T-cell (primary cell): ENCODE results near the gene GSTP1. TPM values are rescaled to one million over a fixed set of nuclear protein-coding genes. Genes with fewer than 3 reads are reported as not detected.
"Not testable (repeated sequence)": the region's sequence is repeated elsewhere in the genome, so short reads cannot be mapped to it uniquely, and the experiment has no call there.

Experiments used
- ATAC-seq, 4 experiments: fragments of 200-7000 bp in 3 of 4; fragments of 150-1000 bp in 1 of 4; cut with Tn5 transposase; replicated peaks in 1 of 4; 1 replicate in 3 of 4; 2 replicates in 1 of 4; pipeline ENCODE4 v1.10.0; 2021; ENCODE audit warnings: moderate library complexity in 3 of 4, mild to moderate bottlenecking in 2 of 4, moderate number of reproducible peaks in 1 of 4
- CTCF ChIA-PET, 2 donors: fragments of 300-600 bp; sonication (Branson Sonifier 250); formaldehyde crosslinking; loops; one replicate each; lab custom pipeline; 2022; ENCODE audit warnings: antibody characterized with exemption in 2 of 2; lab: Charles Lee
- POLR2A ChIA-PET, 2 donors: fragments of 300-600 bp; sonication (Branson Sonifier 250); formaldehyde crosslinking; loops; one replicate each; lab custom pipeline; 2022; ENCODE audit warnings: antibody characterized with exemption in 2 of 2; lab: Charles Lee
- DNase-seq, 35 experiments: peaks; one replicate each; pipeline versions ENCODE4 v3.0.0 to v3.0.0-alpha.2; 2013 to 2023
- H3K27ac ChIP-seq: one replicate; pipeline ENCODE4 v1.5.1; 2013; ENCODE audit warnings: low read length
- H3K27me3 ChIP-seq, 2 experiments: replicated peaks in 1 of 2; 1 replicate in 1 of 2; 2 replicates in 1 of 2; pipeline versions ENCODE4 v1.6.1 to v1.7.0; 2013; ENCODE audit warnings: low read length in 1 of 2, mixed read lengths in 1 of 2; ENCODE audit not compliant: control insufficient read depth in 2 of 2, insufficient read depth in 2 of 2; ENCODE audit errors: extremely low read depth in 1 of 2
- H3K36me3 ChIP-seq, 2 donors: 1 replicate in 1 of 2; 2 replicates in 1 of 2; pipeline versions ENCODE4 v1.6.1 to v1.7.0; 2013; ENCODE audit warnings: low read length in 1 of 2; ENCODE audit not compliant: control insufficient read depth in 2 of 2, insufficient read depth in 1 of 2; ENCODE audit errors: extremely low read depth in 1 of 2
- H3K4me1 ChIP-seq, 2 experiments: 1 replicate in 1 of 2; 2 replicates in 1 of 2; pipeline versions ENCODE4 v1.6.1 to v1.7.0; 2013; ENCODE audit warnings: low read length in 2 of 2, mixed read lengths in 1 of 2; ENCODE audit not compliant: insufficient read depth in 2 of 2, control insufficient read depth in 1 of 2; ENCODE audit errors: extremely low read depth in 1 of 2
- H3K4me3 ChIP-seq, 2 donors: 1 replicate in 1 of 2; 2 replicates in 1 of 2; pipeline versions ENCODE4 v1.5.1 to v1.7.0; 2013; ENCODE audit warnings: mild to moderate bottlenecking in 2 of 2, low read length in 1 of 2, moderate library complexity in 1 of 2; ENCODE audit not compliant: control insufficient read depth in 1 of 2; ENCODE audit errors: extremely low read depth in 1 of 2
- H3K9me3 ChIP-seq: 2 replicates; pipeline ENCODE4 v1.7.0; 2013
- H3K27ac Mint-ChIP-seq, 2 donors: one replicate each; pipeline ENCODE4 v1.8.0; 2020 to 2021; ENCODE audit warnings: mild to moderate bottlenecking in 2 of 2, mixed read lengths in 2 of 2
- H3K27me3 Mint-ChIP-seq, 2 donors: one replicate each; pipeline ENCODE4 v1.8.0; 2021 to 2022; ENCODE audit warnings: mixed read lengths in 2 of 2
- H3K36me3 Mint-ChIP-seq: one replicate; pipeline ENCODE4 v1.8.0; 2021; ENCODE audit warnings: mixed read lengths
- H3K4me1 Mint-ChIP-seq, 3 donors: one replicate each; pipeline ENCODE4 v1.8.0; 2020 to 2022; ENCODE audit warnings: mixed read lengths in 3 of 3, mild to moderate bottlenecking in 1 of 3
- H3K4me3 Mint-ChIP-seq, 3 donors: one replicate each; pipeline ENCODE4 v1.8.0; 2020 to 2022; ENCODE audit warnings: mild to moderate bottlenecking in 3 of 3, mixed read lengths in 3 of 3, moderate library complexity in 3 of 3
- H3K9me3 Mint-ChIP-seq, 3 donors: one replicate each; pipeline ENCODE4 v1.8.0; 2020 to 2022; ENCODE audit warnings: mixed read lengths in 3 of 3
- WGBS: methylation state at CpG from one replicate; pipeline ENCODE4 v1.1.5; 2013; ENCODE audit warnings: missing lambda C conversion rate; ENCODE audit not compliant: insufficient coverage; 5-methylcytosine and 5-hydroxymethylcytosine counted together
- total RNA-seq, 35 experiments: library from RNA in 6 of 35; stranded (reverse) in 6 of 35; fragments of 120-200 nt in 1 of 35; gene quantifications; one replicate each; pipeline versions ENCODE4 v1.2.1 to v1.2.4 and lab custom pipeline; 2013 to 2026

The GSTP1 gene
- total RNA-seq, 5 donors from 2014 or later (not counting 1 experiment from before 2014, with no cell fraction given) = 68.3 to 200 (median 151) TPM

- Mint-ChIP-seq H3K36me3 (peaks cover 19% of the 10 kb centered on the region), H3K4me1 (peaks cover 14 to 27% (median 17%) of the 10 kb centered on the region in 3 donors)
- H3K27ac Mint-ChIP-seq, ATAC-seq, DNase-seq, H3K27me3 ChIP-seq, H3K4me3 ChIP-seq, POLR2A ChIA-PET, H3K36me3 ChIP-seq, H3K27me3 Mint-ChIP-seq, H3K4me3 Mint-ChIP-seq, H3K9me3 ChIP-seq, H3K27ac ChIP-seq, H3K9me3 Mint-ChIP-seq: not testable (repeated sequence)
- CTCF ChIA-PET = interaction anchor here in 1 of 2 donors (0.6 to 0.7 kb wide), 2 partner anchors 27 to 1300 kb away, joined by 3 read pairs; partner anchors contain the start of gene YIF1A
- H3K4me1 ChIP-seq = peaks cover 0 to 11% of the 10 kb centered on the region in 2 experiments
- 92% methylated on average over 4 of the region's 11 CpGs for WGBS
Measured at GRCh38 chr11:67588899-67589415, 5.3 kb downstream of the GSTP1 start.

- ChIA-PET POLR2A (interaction anchor here in 1 of 2 donors (0.7 kb wide), 1 partner anchor 1230 kb away, joined by 4 read pairs; no protein-coding TSS in a partner anchor), CTCF (no interaction called here)
- Histone ChIP-seq H3K27ac (no peak overlapping the region), H3K4me3 (no peak overlapping the region), H3K9me3 (no peaks in the 10 kb centered on the region), H3K4me1 (no peaks in the 10 kb centered on the region), H3K27me3 (no peaks in the 10 kb centered on the region), H3K36me3 (no peaks in the 10 kb centered on the region)
- peaks cover 0 to 3% of the 10 kb centered on the region in 2 donors for H3K27me3 Mint-ChIP-seq
- H3K4me1 Mint-ChIP-seq = peaks cover 0 to 1% (median 0%) of the 10 kb centered on the region in 3 donors
- DNase-seq = no peak
- ATAC-seq = no peak
- H3K36me3 Mint-ChIP-seq = no peaks in the 10 kb centered on the region
- 91% methylated on average over 12 of the region's 12 CpGs for WGBS
- peaks cover 0 to 3% (median 0%) of the 10 kb centered on the region in 3 donors for H3K9me3 Mint-ChIP-seq
- H3K27ac Mint-ChIP-seq = no peak overlapping the region
- H3K4me3 Mint-ChIP-seq = no peak overlapping the region
Measured at GRCh38 chr11:67592880-67593564, 9.4 kb downstream of the GSTP1 start.

- Histone ChIP-seq H3K9me3 (no peaks in the 10 kb centered on the region), H3K36me3 (no peaks in the 10 kb centered on the region), H3K27me3 (no peaks in the 10 kb centered on the region), H3K4me3 (no peak overlapping the region), H3K4me1 (no peaks in the 10 kb centered on the region), H3K27ac (no peak overlapping the region)
- POLR2A ChIA-PET = no interaction called here
- H3K4me1 Mint-ChIP-seq = no peaks in the 10 kb centered on the region
- no peak for DNase-seq
- H3K27me3 Mint-ChIP-seq = peaks cover 0 to 3% of the 10 kb centered on the region in 2 donors
- ATAC-seq = no peak
- no peaks in the 10 kb centered on the region for H3K36me3 Mint-ChIP-seq
- no peak overlapping the region for H3K27ac Mint-ChIP-seq
- 83% methylated on average over 1 of the region's 3 CpGs for WGBS
- no peak overlapping the region for H3K4me3 Mint-ChIP-seq
- CTCF ChIA-PET = no interaction called here
- H3K9me3 Mint-ChIP-seq = peaks cover 0 to 3% (median 0%) of the 10 kb centered on the region in 3 donors
Measured at GRCh38 chr11:67593565-67593905, 9.9 kb downstream of the GSTP1 start.

- no peaks in the 10 kb centered on the region for H3K36me3 Mint-ChIP-seq
- peaks cover 0 to 3% of the 10 kb centered on the region in 2 donors for H3K27me3 Mint-ChIP-seq
- Histone ChIP-seq H3K9me3 (no peaks in the 10 kb centered on the region), H3K4me1 (no peaks in the 10 kb centered on the region), H3K27ac (no peak overlapping the region), H3K4me3 (no peak overlapping the region), H3K36me3 (no peaks in the 10 kb centered on the region), H3K27me3 (peaks cover 0 to 3% of the 10 kb centered on the region in 2 experiments)
- no CpG with 5 or more reads among the region's 3 CpGs for WGBS
- peaks cover 0 to 3% (median 0%) of the 10 kb centered on the region in 3 donors for H3K9me3 Mint-ChIP-seq
- ChIA-PET POLR2A (no interaction called here), CTCF (interaction anchor here in 1 of 2 donors (0.9 kb wide), 1 partner anchor 25 kb away, joined by 3 read pairs; no protein-coding TSS in a partner anchor)
- ATAC-seq (no peak), DNase-seq (no peak)
- H3K4me1 Mint-ChIP-seq = no peaks in the 10 kb centered on the region
- H3K4me3 Mint-ChIP-seq = no peak overlapping the region
- H3K27ac Mint-ChIP-seq = no peak overlapping the region
Measured at GRCh38 chr11:67594480-67594879, 10.9 kb downstream of the GSTP1 start.

- Mint-ChIP-seq H3K36me3 (no peaks in the 10 kb centered on the region), H3K4me3 (no peak overlapping the region), H3K27me3 (peaks cover 12 to 15% of the 10 kb centered on the region in 2 donors), H3K27ac (no peak overlapping the region), H3K4me1 (peaks cover 0 to 5% (median 0%) of the 10 kb centered on the region in 3 donors), H3K9me3 (peaks cover 0 to 3% (median 0%) of the 10 kb centered on the region in 3 donors)
- ChIA-PET CTCF (no interaction called here), POLR2A (no interaction called here)
- Histone ChIP-seq H3K27ac (no peak overlapping the region), H3K4me1 (no peaks in the 10 kb centered on the region), H3K4me3 (no peak overlapping the region), H3K9me3 (no peaks in the 10 kb centered on the region), H3K27me3 (peaks cover 0 to 16% of the 10 kb centered on the region in 2 experiments), H3K36me3 (no peaks in the 10 kb centered on the region)
- WGBS = no CpG with 5 or more reads among the region's 1 CpG
- ATAC-seq = no peak
- no peak for DNase-seq
Measured at GRCh38 chr11:67596753-67597300, 13.2 kb downstream of the GSTP1 start.

GRCh38 chr11:67597458-67597857 is 13.8 kb downstream of the GSTP1 start:
- H3K9me3 ChIP-seq, H3K36me3 Mint-ChIP-seq, H3K9me3 Mint-ChIP-seq, H3K27ac ChIP-seq, CTCF ChIA-PET, H3K4me3 ChIP-seq, H3K27ac Mint-ChIP-seq, H3K4me1 ChIP-seq, DNase-seq, H3K4me3 Mint-ChIP-seq, POLR2A ChIA-PET, H3K4me1 Mint-ChIP-seq, ATAC-seq, H3K36me3 ChIP-seq: not testable (repeated sequence)
- peaks cover 12 to 17% of the 10 kb centered on the region in 2 donors for H3K27me3 Mint-ChIP-seq
- no CpG with 5 or more reads among the region's 3 CpGs for WGBS
- H3K27me3 ChIP-seq = peaks cover 0 to 16% of the 10 kb centered on the region in 2 experiments
